Ascending aorta (tissue), 2 donors: ENCODE data around the gene ZNF280D. TPM values are rescaled to one million over a fixed set of nuclear protein-coding genes. Genes with fewer than 3 reads are reported as not detected.

Experiments
- DNase-seq, 2 donors: peaks; one replicate each; pipeline ENCODE4 v3.0.0-alpha.2; 2019; ENCODE audit warnings: low spot score in 2 of 2
- H3K27ac ChIP-seq, 2 donors: fragments of 200-600 bp; sonication (generic); one replicate each; pipeline ENCODE4 v1.5.1; 2016 to 2017; ENCODE audit warnings: mild to moderate bottlenecking in 1 of 2
- H3K27me3 ChIP-seq: fragments of 200-600 bp; sonication (generic); one replicate; pipeline ENCODE4 v1.5.1; 2017
- H3K36me3 ChIP-seq, 2 donors: fragments of 200-600 bp; sonication (generic); one replicate each; pipeline ENCODE4 v1.5.1; 2016
- H3K4me1 ChIP-seq, 2 donors: fragments of 200-600 bp; sonication (generic); one replicate each; pipeline ENCODE4 v1.5.1; 2016 to 2017; ENCODE audit warnings: mild to moderate bottlenecking in 1 of 2
- H3K4me3 ChIP-seq, 2 donors: fragments of 200-600 bp; sonication (generic); one replicate each; pipeline ENCODE4 v1.5.1; 2016 to 2017; ENCODE audit warnings: mild to moderate bottlenecking in 1 of 2
- H3K9me3 ChIP-seq, 2 donors: fragments of 200-600 bp; sonication (generic); one replicate each; pipeline ENCODE4 v1.5.1; 2016
- intact Hi-C: fragments of 100-400 bp; cut with DNase I; formaldehyde crosslinking; loops from one replicate; pipeline ENCODE4 v1.15.1; 2023
- total RNA-seq: library from RNA; depleted of rRNA; stranded (reverse); fragments of >200 nt; gene quantifications from one replicate; pipeline ENCODE4 v1.1.0, GENCODE V29; 2016
- TF ChIP-seq, protein P1 (sequence below), 3 experiments: fragments of 200-600 bp in 2 of 3; fragments of 450-650 bp in 1 of 3; sonication (generic) in 2 of 3; IDR thresholded peaks; one replicate each; pipeline ENCODE4 v1.5.1; 2016 to 2019; ENCODE audit warnings: antibody characterized with exemption in 3 of 3, mild to moderate bottlenecking in 1 of 3, moderate library complexity in 1 of 3

Gene ZNF280D
- total RNA-seq, 1 donor from 2014 or later: 20.5 TPM

- TF ChIP-seq, protein P1, sequence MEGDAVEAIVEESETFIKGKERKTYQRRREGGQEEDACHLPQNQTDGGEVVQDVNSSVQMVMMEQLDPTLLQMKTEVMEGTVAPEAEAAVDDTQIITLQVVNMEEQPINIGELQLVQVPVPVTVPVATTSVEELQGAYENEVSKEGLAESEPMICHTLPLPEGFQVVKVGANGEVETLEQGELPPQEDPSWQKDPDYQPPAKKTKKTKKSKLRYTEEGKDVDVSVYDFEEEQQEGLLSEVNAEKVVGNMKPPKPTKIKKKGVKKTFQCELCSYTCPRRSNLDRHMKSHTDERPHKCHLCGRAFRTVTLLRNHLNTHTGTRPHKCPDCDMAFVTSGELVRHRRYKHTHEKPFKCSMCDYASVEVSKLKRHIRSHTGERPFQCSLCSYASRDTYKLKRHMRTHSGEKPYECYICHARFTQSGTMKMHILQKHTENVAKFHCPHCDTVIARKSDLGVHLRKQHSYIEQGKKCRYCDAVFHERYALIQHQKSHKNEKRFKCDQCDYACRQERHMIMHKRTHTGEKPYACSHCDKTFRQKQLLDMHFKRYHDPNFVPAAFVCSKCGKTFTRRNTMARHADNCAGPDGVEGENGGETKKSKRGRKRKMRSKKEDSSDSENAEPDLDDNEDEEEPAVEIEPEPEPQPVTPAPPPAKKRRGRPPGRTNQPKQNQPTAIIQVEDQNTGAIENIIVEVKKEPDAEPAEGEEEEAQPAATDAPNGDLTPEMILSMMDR (IDR thresholded peaks at IDR 0.05): no peak
- intact Hi-C loops: no loop called here
- H3K36me3 ChIP-seq: no peaks in the 10 kb centered on the region
- DNase-seq: no peak
- no peak overlapping the region for H3K4me3 ChIP-seq
- no peaks in the 10 kb centered on the region for H3K4me1 ChIP-seq
- no peaks in the 10 kb centered on the region for H3K9me3 ChIP-seq
- no peak overlapping the region for H3K27ac ChIP-seq
- H3K27me3 ChIP-seq: no peaks in the 10 kb centered on the region
Measured at GRCh38 chr15:56613811-56614210, 119.5 kb downstream of the ZNF280D start.

DNA sequence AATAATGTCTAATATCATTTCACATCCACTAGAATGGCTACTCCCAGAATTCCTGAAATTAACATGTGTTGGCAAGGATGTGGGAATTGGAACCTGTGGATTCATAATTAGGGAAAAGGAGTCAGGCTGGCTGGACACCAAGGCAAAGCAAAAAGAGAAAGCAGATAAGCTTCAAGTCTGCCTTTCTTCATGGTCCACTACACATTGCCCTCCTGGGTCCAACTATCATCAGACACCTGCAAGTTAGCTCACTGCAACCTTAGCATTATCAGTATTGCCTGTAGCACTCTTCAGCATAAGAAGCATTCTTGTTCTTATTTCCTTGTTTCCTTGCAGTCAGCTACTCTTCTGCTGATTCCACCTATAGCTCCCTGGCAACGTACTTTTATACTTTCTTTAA is 124.3 kb downstream of the ZNF280D start:
- TF ChIP-seq, protein P1 (IDR thresholded peaks at IDR 0.05): no peak
- intact Hi-C loops: no loop called here

GRCh38 chr15:56608140-56608778 is 125.0 kb downstream of the ZNF280D start:
- Histone ChIP-seq H3K4me3 (no peak overlapping the region), H3K27ac (no peak overlapping the region), H3K36me3 (no peaks in the 10 kb centered on the region), H3K27me3 (no peaks in the 10 kb centered on the region), H3K4me1 (no peaks in the 10 kb centered on the region), H3K9me3 (no peaks in the 10 kb centered on the region)
- intact Hi-C loops: no loop called here
- DNase-seq: no peak
- TF ChIP-seq, protein P1 (IDR thresholded peaks at IDR 0.05): no peak

More for the DNA sequence above, 124.3 kb downstream of the ZNF280D start:
- no peak for DNase-seq
- H3K4me1 ChIP-seq: no peaks in the 10 kb centered on the region
- no peaks in the 10 kb centered on the region for H3K36me3 ChIP-seq
- no peaks in the 10 kb centered on the region for H3K9me3 ChIP-seq
- H3K4me3 ChIP-seq: no peak overlapping the region
- no peaks in the 10 kb centered on the region for H3K27me3 ChIP-seq
- H3K27ac ChIP-seq: no peak overlapping the region

GRCh38 chr15:56602253-56602652 is 131.1 kb downstream of the ZNF280D start:
- Histone ChIP-seq H3K9me3 (peaks cover 0 to 15% of the 10 kb centered on the region in 2 donors), H3K36me3 (no peaks in the 10 kb centered on the region), H3K27me3 (no peaks in the 10 kb centered on the region), H3K4me3 (no peak overlapping the region), H3K27ac (no peak overlapping the region), H3K4me1 (no peaks in the 10 kb centered on the region)
- TF ChIP-seq, protein P1 (IDR thresholded peaks at IDR 0.05): no peak
- intact Hi-C loops: no loop called here
- no peak for DNase-seq

GRCh38 chr15:56600380-56600779 is 132.9 kb downstream of the ZNF280D start:
- Histone ChIP-seq H3K36me3 (no peaks in the 10 kb centered on the region), H3K9me3 (peaks cover 0 to 15% of the 10 kb centered on the region in 2 donors), H3K4me3 (no peak overlapping the region), H3K27ac (no peak overlapping the region), H3K4me1 (no peaks in the 10 kb centered on the region), H3K27me3 (no peaks in the 10 kb centered on the region)
- intact Hi-C loops: no loop called here
- DNase-seq: no peak
- TF ChIP-seq, protein P1 (IDR thresholded peaks at IDR 0.05): no peak

GRCh38 chr15:56598991-56599390 is 134.3 kb downstream of the ZNF280D start:
- TF ChIP-seq, protein P1 (IDR thresholded peaks at IDR 0.05): no peak
- no peak for DNase-seq
- no peak overlapping the region for H3K4me3 ChIP-seq
- no peaks in the 10 kb centered on the region for H3K36me3 ChIP-seq
- peaks cover 0 to 15% of the 10 kb centered on the region in 2 donors for H3K9me3 ChIP-seq
- no peak overlapping the region for H3K27ac ChIP-seq
- H3K27me3 ChIP-seq: no peaks in the 10 kb centered on the region
- intact Hi-C loops: no loop called here
- no peaks in the 10 kb centered on the region for H3K4me1 ChIP-seq
